H54 (cell line): ENCODE results near the gene ADAMTS2.

Experiments
- DNase-seq: peaks from one replicate; pipeline ENCODE4 v3.0.0; 2011; ENCODE audit warnings: low spot score, mixed read lengths; ENCODE audit not compliant: insufficient read length
- FAIRE-seq: peaks from 3 replicates; lab custom pipeline; 2011; peaks lifted over from hg19 to GRCh38; lab: Jason Lieb, UNC
- POLR2A ChIP-seq: IDR thresholded peaks from 2 replicates; pipeline ENCODE4 v1.6.1; 2011; ENCODE audit warnings: low read depth, mild to moderate bottlenecking, low read length

Gene ADAMTS2

GRCh38 chr5:179180061-179180610, 165.1 kb downstream of the ADAMTS2 start:
- FAIRE-seq (no peak), DNase-seq (no peak)
- TF ChIP-seq POLR2A = no peak

- TF ChIP-seq POLR2A = no peak
- FAIRE-seq (no peak), DNase-seq (no peak)
Measured at GRCh38 chr5:179177711-179178575, 167.3 kb downstream of the ADAMTS2 start.

GRCh38 chr5:179176571-179177230, 168.6 kb downstream of the ADAMTS2 start:
- no peak for DNase-seq
- TF ChIP-seq POLR2A = no peak
- no peak for FAIRE-seq

GRCh38 chr5:179176166-179176565, 169.1 kb downstream of the ADAMTS2 start:
- no peak for TF ChIP-seq POLR2A
- DNase-seq = no peak
- no peak for FAIRE-seq

GRCh38 chr5:179171816-179172745, 173.2 kb downstream of the ADAMTS2 start:
- no peak for DNase-seq
- FAIRE-seq = no peak
- no peak for TF ChIP-seq POLR2A

- TF ChIP-seq POLR2A = no peak
- FAIRE-seq = no peak
- DNase-seq = no peak
Measured at GRCh38 chr5:179171251-179171815, 173.9 kb downstream of the ADAMTS2 start.

- no peak for FAIRE-seq
- DNase-seq = no peak
- TF ChIP-seq POLR2A = no peak
Measured at GRCh38 chr5:179170606-179171005, 174.7 kb downstream of the ADAMTS2 start.

GRCh38 chr5:179169836-179170235, 175.4 kb downstream of the ADAMTS2 start:
- no peak for FAIRE-seq

GRCh38 chr5:179168664-179169063, 176.6 kb downstream of the ADAMTS2 start:
- no peak for DNase-seq
- no peak for TF ChIP-seq POLR2A
- FAIRE-seq = no peak

More at GRCh38 chr5:179169836-179170235, 175.4 kb downstream of the ADAMTS2 start:
- DNase-seq = no peak
- TF ChIP-seq POLR2A = no peak

GRCh38 chr5:179167871-179168451, 177.3 kb downstream of the ADAMTS2 start:
- DNase-seq (no peak), FAIRE-seq (no peak)
- TF ChIP-seq POLR2A = no peak

- FAIRE-seq (no peak), DNase-seq (peak; percentile 59)
- TF ChIP-seq POLR2A = no peak
Measured at GRCh38 chr5:179166886-179167841, 178.1 kb downstream of the ADAMTS2 start.

- DNase-seq (no peak), FAIRE-seq (no peak)
- TF ChIP-seq POLR2A = no peak
Measured at GRCh38 chr5:179166171-179166885, 178.9 kb downstream of the ADAMTS2 start.
